Glomerular visceral epithelial cell (primary cell): ENCODE data around the gene ZNF124.
A peak's percentile ranks its signal among the peaks of the same experiment; 100 is the strongest.
"Not testable (repeated sequence)": the region's sequence is repeated elsewhere in the genome, so short reads cannot be mapped to it uniquely, and the experiment has no call there.

ENCODE experiments used
- DNase-seq: peaks from one replicate; pipeline ENCODE4 v3.0.0-alpha.2; 2016; ENCODE audit errors: extremely low spot score

ZNF124 gene

DNA sequence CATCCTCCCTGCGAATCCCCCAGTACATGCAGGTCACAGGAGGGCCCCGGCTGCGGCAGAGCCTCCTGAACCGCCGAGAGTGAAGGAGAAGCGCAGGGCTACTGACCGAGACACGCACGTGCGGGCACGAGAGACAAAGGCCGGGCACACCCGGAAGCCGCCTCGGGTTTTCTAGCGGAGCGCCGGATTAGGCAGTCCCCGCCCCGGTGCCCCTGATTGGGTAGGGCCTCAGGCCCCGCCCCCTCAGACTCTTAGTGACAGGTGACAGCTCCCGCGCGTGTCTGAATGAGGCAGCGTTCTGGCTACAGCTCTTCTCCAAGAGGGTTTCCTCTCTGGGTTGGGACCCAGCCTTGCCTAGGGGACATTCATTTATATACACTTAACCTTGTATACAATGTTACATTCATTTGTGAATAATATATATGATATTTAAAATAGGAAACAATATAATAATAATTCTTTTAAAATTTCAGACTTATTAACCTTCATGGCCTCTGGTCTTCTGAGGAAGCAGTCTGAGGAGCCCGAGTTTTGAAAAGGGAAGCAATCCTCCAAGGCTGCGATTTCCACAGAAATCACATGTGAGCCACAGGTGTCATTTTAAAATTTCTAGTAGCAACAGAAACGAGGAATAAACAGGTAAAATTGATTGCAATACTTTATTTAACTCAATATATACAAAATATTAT, at the start of gene ZNF124:
ZNF124 (minus strand) TSS at position 146 of the 689 bp plus-strand sequence; CDS start at position 3, 143 bp downstream.
- not testable (repeated sequence) for DNase-seq

DNA sequence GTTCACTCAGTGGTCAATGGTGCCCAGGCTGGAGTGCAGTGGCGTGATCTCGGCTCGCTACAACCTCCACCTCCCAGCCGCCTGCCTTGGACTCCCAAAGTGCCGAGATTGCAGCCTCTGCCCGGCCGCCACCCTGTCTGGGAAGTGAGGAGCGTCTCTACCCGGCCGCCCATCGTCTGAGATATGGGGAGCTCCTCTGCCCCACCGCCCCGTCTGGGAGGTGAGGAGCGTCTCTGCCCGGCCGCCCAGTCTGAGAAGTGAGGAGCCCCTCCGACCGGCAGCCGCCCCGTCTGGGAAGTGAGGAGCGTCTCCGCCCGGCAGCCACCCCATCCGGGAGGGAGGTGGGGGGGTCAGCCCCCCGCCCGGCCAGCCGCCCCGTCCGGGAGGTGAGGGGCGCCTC, 48.5 kb upstream of the ZNF124 start:
- not testable (repeated sequence) for DNase-seq

DNA sequence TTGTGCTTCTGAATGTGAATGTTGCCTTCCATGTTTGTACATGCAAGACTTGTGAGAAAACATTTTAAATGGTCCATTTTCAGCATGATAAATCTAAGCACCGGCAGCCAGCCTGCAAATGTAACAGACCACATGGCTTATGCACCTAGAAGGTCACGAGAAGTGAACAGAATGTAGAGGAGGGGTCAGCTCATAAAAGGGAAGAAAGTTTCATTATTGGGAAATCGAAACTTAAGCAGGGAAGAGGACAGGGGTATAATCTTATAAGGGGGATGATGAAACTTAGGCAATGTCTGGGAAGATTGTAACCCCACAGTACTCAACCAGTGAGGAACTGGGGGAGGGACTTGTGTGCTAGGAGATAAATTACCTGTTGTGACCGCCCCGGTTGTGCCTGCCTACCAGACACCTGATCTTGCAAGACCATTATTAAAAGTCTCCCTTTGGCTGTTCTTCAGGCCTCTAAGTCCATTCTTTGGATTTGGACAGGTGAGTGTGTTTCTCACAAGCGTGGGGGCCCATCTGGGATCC, 46.4 kb upstream of the ZNF124 start:
- DNase-seq = no peak

DNA sequence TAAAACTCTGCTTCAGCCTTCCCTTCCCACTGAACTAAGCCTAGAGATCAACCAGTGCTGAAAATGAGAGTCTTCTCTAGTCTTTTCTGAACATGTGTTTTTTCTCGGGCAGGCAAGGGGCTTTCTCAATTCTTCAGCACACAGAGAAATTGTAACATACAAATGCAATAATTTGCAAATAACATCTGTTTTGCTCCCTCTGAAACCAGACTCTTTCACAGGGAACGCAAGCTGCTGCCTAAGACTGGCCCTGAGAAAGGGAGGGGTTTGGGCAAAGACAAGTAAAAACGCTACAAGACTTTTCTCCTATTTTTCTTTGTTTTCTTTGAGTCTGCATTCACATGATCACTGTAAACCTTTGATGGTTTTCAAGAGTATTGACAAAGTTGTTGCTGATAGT, 44.4 kb upstream of the ZNF124 start:
- DNase-seq = no peak

DNA sequence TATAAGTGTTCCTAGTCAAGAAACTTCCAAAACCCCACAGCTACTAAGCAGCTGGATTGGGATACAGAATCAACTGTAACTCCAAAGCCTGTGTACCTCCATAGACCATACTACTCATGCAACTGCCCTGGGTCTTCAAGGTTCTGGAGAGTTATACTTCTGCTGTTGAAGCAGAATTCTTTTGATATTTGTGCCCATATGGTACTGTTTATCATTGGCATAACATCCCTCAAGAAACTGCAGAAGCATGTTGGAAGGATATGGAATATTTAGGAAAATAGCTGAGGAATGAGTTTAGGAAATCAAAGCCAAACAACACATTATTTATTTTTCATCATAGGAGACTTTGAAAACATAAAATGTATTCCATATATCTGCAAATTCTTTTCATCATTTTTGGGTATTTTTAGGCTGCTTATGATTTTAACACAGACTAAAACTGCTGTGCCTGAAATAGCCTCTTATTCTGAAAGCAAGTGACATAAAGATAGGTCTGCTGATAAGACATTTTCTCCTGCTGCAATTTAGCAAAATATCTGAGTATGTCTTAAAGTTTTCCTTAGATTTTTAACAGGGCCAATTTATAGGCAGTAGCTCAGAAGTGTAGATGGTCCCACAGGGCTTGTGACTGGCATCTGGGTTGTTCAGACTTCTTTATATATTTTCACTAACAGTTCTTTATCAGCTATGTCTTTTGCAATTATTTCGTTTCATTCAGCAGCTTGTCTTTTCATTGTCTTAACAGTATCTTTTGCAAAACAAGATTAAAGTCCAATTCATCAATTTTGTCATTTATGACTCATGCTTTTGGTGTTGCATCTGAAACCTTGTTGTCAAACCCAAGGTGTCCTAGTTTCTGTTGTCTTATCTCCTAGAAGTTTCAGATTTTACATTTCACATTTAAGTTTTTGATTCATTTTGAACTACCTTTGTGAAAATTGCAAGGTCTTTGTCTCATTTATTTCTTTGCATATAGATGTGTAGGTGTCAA, 41.1 kb upstream of the ZNF124 start:
- no peak for DNase-seq

DNA sequence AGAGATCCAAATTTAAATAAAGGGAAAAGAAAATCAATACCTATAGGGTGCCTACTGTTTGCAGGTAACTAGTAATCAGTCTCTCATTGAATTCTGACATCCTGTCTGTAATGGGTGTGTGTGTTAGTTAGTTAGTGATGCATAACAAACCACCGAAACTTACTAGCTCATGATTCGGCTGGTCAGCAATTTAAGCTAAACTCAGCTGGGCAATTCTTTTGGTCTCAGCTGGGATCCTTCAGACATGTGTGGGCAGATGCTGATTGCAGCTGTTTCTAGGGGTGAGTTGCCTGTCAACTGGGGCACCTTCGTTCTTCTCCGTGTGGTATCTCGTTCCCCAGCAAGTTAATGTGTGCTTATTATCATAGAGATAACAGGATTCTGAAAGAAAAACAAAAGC, 40.2 kb upstream of the ZNF124 start:
- DNase-seq = peak; percentile 35

DNA sequence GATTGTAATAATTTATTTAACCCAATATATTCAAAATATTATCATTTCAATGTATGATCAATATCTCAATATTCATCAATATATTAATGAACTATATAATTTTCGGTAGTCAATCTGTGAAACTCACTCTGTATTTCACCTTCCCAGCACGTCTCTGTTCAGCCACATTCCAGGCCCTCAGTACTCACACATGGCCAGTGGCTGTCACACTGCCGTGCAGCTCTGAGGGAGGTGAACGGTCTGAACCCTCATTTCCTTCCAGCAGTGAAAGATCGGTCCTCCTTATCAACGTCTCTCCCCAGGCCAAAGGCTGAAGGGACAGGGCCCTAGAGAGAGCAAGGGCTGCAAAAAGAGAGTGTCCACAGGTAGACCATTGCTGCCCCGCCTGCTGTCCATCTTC, 39.5 kb upstream of the ZNF124 start:
- no peak for DNase-seq

DNA sequence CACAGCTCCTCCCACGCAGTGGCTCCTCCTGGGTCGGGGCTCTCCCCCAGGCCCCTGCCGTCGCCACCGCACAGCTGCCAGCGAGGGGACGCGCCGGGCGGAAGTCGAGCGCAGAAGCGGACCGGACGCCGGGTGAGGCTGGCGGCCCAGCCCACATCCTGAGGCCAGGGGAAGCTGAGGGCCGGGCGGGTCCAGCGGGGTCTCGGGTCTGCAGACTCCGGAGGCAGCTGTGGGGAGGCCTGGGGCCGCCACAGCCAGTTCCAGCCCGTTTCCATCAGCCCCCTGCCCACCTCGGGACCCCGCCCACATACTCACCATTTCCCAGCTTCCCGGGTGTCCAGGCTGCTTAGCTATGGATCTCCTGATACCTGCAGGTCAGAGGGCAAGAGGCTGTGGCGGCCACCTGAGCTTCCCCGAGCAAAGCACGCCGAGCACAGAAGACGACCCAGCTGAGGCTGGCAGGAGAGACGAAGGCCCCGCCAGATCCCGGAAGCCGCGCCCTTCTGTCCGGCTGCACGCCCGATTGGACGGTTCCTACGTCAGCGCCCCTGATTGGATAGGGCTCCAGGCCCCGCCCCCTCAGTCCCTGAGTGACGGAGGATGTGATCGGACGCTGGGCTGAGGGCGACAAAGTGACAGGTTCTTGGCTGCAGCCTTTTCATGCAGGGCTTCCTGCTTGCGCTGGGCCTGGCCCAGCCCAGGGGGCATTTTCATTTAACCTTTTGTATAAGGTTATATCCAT, 38.7 kb upstream of the ZNF124 start:
- DNase-seq = peak; percentile 94

DNA sequence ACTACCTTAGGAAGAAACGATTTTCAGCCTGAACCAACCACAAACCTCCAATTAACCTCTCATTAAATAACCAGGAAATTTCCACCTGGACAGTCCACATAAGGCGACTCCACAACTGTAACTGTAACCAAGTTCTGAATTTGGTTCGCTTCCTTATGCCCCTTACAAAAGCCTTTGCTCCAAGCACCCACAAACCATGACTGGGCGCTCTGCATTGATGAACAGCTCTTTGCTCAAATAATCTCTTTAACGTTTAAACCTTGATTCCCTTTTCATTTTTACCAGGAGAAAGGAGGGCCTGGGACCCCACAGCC, 38.2 kb upstream of the ZNF124 start:
- DNase-seq = no peak

DNA sequence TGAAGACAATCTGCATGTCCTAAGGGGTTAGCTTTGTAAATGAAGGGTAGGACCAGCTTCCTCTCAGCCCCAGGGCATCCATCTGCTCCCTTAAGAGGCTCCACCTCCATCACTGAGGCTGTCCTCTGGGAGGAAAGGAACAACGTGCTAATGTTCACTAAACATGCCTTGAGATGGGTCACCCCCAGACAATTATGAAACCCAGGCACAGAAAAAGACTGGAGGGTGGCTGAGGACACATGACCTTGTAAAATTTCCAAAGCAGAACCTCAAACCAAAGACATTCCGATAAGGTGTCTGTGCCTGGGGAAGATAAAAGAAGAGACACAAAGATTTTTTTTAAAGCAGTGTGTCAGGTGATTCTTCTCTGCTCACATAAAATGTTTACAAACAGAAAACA, 37.6 kb upstream of the ZNF124 start:
- no peak for DNase-seq

DNA sequence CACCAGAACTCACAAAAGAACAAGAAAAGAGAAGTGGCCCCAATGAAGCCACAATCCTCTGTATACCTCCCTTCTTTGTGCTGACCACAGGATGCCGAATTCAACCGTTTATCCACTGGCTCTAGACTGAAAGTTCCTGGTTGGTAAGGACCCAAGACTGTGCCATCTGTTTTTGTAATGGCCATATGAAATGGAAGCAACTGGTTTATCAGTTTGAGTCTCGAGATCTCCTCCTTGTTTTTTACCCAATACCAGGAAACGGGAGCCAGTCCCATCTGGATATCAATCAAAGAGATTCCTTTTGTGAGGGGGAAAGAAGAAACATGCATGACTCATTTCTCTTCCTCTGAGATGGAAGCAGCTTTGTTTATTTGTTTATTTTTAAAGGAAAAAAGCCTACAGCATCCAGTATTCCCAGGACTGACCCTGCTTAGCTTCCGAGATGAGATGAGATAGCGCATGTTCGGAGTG, 32.4 kb upstream of the ZNF124 start:
- no peak for DNase-seq

DNA sequence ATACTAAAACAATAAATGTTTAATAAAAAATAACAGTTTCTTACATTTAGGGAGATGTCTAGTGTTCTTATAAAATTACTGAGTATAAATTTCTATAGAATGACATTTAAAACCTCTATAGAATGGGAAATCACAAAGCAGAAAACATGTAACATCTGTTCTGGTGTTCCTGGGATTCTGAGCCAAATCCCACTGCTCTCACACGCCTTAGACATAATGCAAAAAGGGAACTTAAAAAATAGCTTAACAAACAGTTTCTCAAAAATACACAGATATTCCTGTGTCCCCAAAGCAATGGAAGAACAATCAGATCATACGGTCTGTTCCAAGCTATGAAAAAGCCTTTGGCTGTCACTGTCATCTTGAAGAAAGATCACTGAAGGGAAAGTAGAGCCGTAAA, 27.0 kb upstream of the ZNF124 start:
- DNase-seq = no peak

DNA sequence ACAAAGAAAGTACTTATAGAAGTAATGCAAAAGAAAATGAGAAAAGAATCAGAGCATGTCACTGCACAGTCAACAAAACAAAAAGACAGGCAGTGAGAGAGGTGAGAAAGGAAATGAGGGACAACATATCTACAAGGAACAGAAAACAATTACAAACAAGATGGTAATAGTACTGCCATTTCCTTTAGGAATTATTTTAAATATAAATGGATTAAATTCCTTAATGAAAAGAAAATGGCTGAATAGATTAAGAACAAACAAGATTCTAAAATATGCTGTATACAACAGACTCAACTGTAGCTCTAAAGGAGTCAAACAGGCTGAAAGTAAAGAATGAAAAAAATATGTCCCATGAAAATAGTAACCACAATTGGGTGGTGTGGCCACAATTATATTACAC, 22.1 kb upstream of the ZNF124 start:
- DNase-seq = no peak

DNA sequence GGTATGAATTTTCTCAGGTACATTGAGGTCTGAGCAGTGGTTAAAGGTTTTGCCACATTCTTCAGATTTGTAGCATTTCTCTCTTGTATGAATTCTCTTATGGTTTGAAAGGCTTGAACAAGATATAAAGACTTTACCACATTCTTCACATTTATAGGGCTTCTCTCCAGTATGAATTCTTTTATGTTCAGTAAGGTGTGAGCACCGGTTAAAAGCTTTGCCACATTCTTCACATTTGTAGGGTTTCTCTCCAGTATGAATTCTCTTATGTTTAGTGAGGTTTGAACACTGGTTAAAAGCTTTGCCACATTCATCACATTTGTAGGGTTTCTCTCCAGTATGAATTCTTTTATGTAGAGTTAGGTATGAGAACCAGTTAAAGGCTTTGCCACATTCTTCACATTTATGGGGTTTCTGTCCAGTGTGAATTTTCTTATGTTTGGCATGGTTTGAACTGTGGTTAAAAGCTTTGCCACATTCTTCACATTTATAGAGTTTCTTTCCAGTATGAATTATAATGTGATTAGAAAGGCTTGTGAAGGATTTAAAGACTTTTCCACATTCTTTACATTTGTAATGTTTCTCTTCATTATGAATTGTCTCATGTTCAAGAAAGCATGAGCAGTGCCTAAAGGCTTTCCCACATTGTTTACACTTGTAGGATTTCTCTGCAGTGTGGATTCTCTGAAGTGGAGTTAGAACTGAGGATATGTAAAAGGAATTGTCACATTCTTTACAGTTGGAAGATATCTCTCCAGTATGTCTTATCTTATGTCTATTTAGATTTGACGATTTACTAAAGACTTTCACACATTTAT, 18.4 kb upstream of the ZNF124 start:
- DNase-seq = no peak

DNA sequence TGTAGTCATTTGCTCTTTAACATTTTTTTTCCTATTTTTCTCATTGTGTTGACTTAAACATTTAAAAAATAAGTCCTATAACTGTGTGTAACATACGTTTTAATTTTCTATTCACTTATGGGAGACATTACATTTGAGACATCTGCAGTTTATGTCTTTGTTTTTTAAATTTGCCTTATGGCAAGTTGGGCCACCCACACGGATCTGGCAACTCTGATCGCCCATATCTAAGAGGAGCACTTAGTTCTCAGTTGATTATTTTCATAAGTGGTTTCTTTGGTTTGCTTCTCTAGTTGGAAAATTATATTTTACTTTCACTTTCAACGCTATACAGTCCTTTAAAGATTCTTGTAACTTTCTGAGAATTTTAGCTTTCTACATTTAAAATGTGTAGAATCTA, 13.8 kb upstream of the ZNF124 start:
- no peak for DNase-seq

DNA sequence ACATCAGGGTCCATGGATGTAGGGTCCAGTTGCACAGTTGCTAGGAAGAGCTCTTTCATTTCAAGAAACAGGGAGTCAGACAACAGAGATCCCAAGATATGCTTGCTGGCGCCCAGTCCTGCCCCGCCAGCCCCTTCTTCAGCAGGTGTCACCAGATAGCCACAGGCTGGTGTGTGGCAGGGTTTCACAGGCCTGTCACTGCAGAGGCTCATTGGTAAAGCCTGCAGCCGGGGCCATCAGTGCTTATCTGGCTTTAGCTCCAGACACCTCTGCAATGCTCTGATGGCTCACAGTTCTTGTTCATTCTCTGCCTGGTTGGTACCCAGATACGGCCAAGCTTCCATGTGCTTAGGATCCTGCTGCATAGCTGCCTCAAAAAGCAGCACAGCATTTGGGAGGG, 12.4 kb upstream of the ZNF124 start:
- DNase-seq = no peak

DNA sequence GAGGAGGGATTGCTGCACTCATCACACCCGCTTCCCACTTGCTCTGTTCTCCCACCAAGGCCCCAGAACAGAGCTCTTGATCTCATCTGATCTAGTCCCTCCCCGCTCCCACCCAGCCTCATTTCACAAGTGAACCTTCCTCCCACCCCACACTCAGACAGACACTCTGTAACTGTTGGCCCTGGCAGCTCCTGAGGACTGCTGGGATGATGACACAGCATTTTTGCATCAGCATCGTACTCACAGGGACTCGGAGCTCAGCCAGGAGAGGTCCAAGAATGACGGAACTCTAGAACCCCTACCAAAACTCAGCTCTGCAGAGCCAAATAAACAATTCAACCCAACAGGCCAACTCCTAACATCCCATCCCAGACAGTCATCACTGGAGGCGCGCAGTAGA, 11.2 kb upstream of the ZNF124 start:
- DNase-seq = no peak

DNA sequence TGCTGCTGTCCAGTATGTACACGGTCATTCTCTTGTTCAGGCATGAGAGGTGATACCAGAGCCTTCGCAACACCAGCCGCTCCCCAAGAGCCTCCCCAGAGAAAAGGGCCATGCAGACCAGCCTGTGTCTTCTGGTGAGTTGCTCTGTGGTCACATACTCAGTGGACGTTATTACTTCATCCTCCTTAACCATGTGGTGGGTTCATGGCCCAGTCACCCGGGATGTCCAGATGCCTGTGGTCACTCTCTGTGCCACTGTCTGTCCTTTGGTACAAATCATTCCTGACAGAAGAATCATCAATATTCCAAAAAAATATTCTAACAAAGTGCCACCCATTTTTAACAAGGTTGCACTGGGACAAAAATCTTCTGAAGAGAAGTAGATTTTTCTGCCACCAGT, 8.8 kb upstream of the ZNF124 start:
- DNase-seq = peak; percentile 55

DNA sequence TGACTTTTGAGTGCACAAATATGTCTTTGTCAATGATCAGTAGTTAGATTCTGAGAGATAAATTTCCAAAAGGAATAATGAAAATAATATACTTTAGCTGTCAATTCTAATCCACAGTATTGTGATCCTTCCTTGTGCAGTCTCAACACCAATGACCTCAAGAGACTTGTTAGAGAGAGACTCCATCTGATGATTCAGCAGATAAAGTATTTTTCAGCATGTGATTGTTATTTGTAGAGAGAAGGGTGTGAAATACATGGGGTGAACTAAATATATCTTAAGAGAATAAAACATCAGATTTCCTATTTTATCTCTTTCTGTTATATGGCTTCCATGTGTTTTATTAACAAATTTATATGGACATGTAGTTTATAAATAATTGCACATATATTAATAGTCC, 5.9 kb upstream of the ZNF124 start:
- DNase-seq = no peak

DNA sequence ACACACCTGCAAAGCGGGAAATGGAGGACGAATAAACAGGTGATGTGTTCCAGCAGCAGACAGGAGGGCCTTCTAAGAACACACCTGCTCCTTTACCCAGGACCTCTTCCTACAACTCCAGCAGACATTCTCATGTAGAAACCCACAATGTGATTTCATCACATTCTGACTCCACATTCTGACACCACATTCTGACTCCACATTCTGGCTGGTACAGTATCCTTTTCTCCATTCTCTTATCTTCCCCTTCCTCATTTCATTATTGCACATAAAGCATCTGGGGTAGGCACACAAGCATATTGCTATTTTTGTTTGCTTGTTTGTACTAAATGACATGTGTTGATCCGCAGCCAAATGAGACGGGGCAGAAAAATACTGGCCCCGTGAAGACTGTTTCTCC, 3.6 kb upstream of the ZNF124 start:
- DNase-seq = no peak

DNA sequence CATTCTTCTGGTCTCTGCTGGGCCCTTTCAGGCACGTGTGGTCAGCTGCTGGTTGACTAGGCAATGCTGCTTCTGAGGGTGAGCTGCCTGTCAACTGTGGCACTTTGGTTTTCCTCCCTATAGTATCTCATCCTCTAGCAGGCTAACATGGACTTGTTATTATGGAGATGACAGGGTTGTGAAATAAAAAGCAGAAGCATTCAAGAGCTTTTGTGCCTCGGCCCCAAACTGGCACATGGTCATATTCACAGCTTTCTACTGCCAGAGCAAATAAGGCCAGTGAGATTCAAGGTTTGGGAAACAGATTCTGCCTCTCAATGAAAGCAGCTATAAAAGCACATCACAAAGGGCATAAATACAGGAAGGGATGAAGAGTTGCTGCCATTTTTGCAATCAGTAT, 1.6 kb upstream of the ZNF124 start:
- DNase-seq = no peak
